Colonic mucosa (tissue), 4 donors: Measurements from ENCODE around the gene QSER1. TPM values are rescaled to one million over a fixed set of nuclear protein-coding genes. Genes with fewer than 3 reads are reported as not detected.

Source experiments
- DNase-seq: peaks from one replicate; pipeline ENCODE4 v3.0.0-alpha.2; 2020
- H3K27ac ChIP-seq: fragments of 200-600 bp; one replicate; pipeline ENCODE4 v1.8.0; 2021
- H3K27me3 ChIP-seq: fragments of 200-600 bp; one replicate; pipeline ENCODE4 v1.8.0; 2021
- H3K36me3 ChIP-seq: fragments of 200-600 bp; one replicate; pipeline ENCODE4 v1.8.0; 2021
- H3K4me1 ChIP-seq: fragments of 200-600 bp; one replicate; pipeline ENCODE4 v1.8.0; 2021; ENCODE audit warnings: mild to moderate bottlenecking
- H3K4me3 ChIP-seq: fragments of 200-600 bp; one replicate; pipeline ENCODE4 v1.8.0; 2021
- H3K9ac ChIP-seq, 2 donors: one replicate each; pipeline ENCODE4 v1.7.0; 2013; ENCODE audit warnings: control low read depth in 2 of 2, low read depth in 2 of 2, low read length in 2 of 2
- H3K9me3 ChIP-seq: fragments of 200-600 bp; one replicate; pipeline ENCODE4 v1.8.0; 2021
- intact Hi-C: fragments of 100-400 bp; cut with DNase I; formaldehyde crosslinking; loops from one replicate; pipeline ENCODE4 v1.14.1; 2022
- total RNA-seq, 2 donors: library from RNA; stranded (reverse); fragmentation: NEBNext Ultra II Directional in 1 of 2; extraction: Animal tissue kit (Norgen Biotek cat#: 25700) in 1 of 2; gene quantifications; one replicate each; pipeline ENCODE4 v1.2.1, GENCODE V29; 2021
- TF ChIP-seq, protein P1 (sequence below): fragments of 200-600 bp; IDR thresholded peaks from one replicate; pipeline ENCODE4 v1.8.0; 2022; ENCODE audit warnings: antibody characterized with exemption, mild to moderate bottlenecking
- donor health status: healthy.
- donor health status: DM: no; HTN: no; CAD: no.
- donor health status: DM: no; HTN: no; CAD: no.

QSER1 gene
- total RNA-seq, 2 donors from 2014 or later, result 25.3 to 25.9 TPM

DNA sequence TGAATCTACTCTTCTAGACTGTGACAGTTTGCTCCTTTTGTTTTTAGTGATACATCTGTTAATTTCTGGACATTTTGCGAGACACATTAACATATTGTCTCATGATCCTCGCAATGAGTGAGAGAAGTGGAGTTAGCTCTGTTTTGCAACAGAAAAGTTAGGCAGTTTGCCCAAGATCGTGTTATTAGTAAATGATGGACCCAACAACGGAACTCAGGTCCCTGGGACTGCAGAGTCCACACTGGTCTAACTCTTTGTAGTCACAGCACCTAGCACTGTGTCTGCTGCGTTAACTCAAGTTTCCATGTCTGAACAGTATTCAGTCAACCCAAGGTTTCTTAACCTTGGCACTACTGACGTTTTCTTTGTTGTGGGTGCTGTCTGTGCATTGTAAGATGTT lies 126.2 kb downstream of the QSER1 start:
- no peak overlapping the region for H3K4me3 ChIP-seq
- intact Hi-C loops, result no loop called here
- no peak overlapping the region for H3K9ac ChIP-seq
- H3K36me3 ChIP-seq, result no peaks in the 10 kb centered on the region
- no peak for DNase-seq
- TF ChIP-seq, protein P1, sequence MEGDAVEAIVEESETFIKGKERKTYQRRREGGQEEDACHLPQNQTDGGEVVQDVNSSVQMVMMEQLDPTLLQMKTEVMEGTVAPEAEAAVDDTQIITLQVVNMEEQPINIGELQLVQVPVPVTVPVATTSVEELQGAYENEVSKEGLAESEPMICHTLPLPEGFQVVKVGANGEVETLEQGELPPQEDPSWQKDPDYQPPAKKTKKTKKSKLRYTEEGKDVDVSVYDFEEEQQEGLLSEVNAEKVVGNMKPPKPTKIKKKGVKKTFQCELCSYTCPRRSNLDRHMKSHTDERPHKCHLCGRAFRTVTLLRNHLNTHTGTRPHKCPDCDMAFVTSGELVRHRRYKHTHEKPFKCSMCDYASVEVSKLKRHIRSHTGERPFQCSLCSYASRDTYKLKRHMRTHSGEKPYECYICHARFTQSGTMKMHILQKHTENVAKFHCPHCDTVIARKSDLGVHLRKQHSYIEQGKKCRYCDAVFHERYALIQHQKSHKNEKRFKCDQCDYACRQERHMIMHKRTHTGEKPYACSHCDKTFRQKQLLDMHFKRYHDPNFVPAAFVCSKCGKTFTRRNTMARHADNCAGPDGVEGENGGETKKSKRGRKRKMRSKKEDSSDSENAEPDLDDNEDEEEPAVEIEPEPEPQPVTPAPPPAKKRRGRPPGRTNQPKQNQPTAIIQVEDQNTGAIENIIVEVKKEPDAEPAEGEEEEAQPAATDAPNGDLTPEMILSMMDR, result no peak
- no peaks in the 10 kb centered on the region for H3K9me3 ChIP-seq
- H3K27me3 ChIP-seq, result no peaks in the 10 kb centered on the region
- H3K27ac ChIP-seq, result no peak overlapping the region
- peaks cover 3% of the 10 kb centered on the region for H3K4me1 ChIP-seq

- DNase-seq, result no peak
- H3K4me1 ChIP-seq, result peaks cover 2% of the 10 kb centered on the region
- no peak overlapping the region for H3K27ac ChIP-seq
- H3K4me3 ChIP-seq, result no peak overlapping the region
- intact Hi-C loops, result no loop called here
- TF ChIP-seq, protein P1, result no peak
- no peaks in the 10 kb centered on the region for H3K27me3 ChIP-seq
- no peaks in the 10 kb centered on the region for H3K9me3 ChIP-seq
- H3K36me3 ChIP-seq, result no peaks in the 10 kb centered on the region
- no peak overlapping the region for H3K9ac ChIP-seq
These were observed 128.9 kb downstream of the QSER1 start for GRCh38 chr11:33021501-33021900.

- no peak overlapping the region for H3K9ac ChIP-seq
- no peak for DNase-seq
- H3K36me3 ChIP-seq, result no peaks in the 10 kb centered on the region
- intact Hi-C loops, result no loop called here
- TF ChIP-seq, protein P1, result no peak
- no peaks in the 10 kb centered on the region for H3K4me1 ChIP-seq
- no peaks in the 10 kb centered on the region for H3K9me3 ChIP-seq
- H3K27ac ChIP-seq, result no peak overlapping the region
- H3K4me3 ChIP-seq, result no peak overlapping the region
- no peaks in the 10 kb centered on the region for H3K27me3 ChIP-seq
These were observed 129.3 kb downstream of the QSER1 start for GRCh38 chr11:33021937-33022336.

GRCh38 chr11:33025339-33025722 lies 132.7 kb downstream of the QSER1 start:
- intact Hi-C loops, result no loop called here
- no peak overlapping the region for H3K4me3 ChIP-seq
- no peak overlapping the region for H3K9ac ChIP-seq
- H3K27ac ChIP-seq, result no peak overlapping the region
- no peaks in the 10 kb centered on the region for H3K9me3 ChIP-seq
- TF ChIP-seq, protein P1, result no peak
- no peaks in the 10 kb centered on the region for H3K4me1 ChIP-seq
- no peaks in the 10 kb centered on the region for H3K36me3 ChIP-seq
- DNase-seq, result no peak
- no peaks in the 10 kb centered on the region for H3K27me3 ChIP-seq

DNA sequence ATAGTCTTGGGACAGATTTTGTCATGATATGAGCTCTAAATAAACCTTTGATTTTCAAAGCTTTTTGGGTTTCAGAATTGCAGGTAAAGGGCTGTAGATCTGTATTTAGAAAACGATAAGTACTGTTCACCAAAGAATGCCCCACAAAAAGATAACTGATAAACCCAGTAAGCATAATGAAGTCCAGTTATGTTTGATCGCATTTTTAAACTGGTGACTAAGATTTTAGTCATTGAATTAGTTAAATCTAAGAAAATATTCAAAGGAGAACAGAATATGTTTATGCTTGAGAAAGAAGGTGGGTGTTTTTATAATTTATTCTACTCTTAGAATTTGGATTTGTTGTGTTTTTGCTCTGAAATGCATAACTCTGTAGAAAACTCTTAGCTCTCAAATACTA lies 134.6 kb downstream of the QSER1 start:
- TF ChIP-seq, protein P1, result no peak
- Histone ChIP-seq H3K27me3 (no peaks in the 10 kb centered on the region), H3K36me3 (no peaks in the 10 kb centered on the region), H3K4me3 (no peak overlapping the region), H3K9me3 (no peaks in the 10 kb centered on the region), H3K9ac (no peak overlapping the region), H3K4me1 (no peaks in the 10 kb centered on the region), H3K27ac (no peak overlapping the region)
- intact Hi-C loops, result no loop called here
- DNase-seq, result no peak
